Measurements from ENCODE around the gene NOXA1.
"Not testable (repeated sequence)": the region's sequence is repeated elsewhere in the genome, so short reads cannot be mapped to it uniquely, and the experiment has no call there.

Gene NOXA1, protein sequence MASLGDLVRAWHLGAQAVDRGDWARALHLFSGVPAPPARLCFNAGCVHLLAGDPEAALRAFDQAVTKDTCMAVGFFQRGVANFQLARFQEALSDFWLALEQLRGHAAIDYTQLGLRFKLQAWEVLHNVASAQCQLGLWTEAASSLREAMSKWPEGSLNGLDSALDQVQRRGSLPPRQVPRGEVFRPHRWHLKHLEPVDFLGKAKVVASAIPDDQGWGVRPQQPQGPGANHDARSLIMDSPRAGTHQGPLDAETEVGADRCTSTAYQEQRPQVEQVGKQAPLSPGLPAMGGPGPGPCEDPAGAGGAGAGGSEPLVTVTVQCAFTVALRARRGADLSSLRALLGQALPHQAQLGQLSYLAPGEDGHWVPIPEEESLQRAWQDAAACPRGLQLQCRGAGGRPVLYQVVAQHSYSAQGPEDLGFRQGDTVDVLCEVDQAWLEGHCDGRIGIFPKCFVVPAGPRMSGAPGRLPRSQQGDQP

DNA sequence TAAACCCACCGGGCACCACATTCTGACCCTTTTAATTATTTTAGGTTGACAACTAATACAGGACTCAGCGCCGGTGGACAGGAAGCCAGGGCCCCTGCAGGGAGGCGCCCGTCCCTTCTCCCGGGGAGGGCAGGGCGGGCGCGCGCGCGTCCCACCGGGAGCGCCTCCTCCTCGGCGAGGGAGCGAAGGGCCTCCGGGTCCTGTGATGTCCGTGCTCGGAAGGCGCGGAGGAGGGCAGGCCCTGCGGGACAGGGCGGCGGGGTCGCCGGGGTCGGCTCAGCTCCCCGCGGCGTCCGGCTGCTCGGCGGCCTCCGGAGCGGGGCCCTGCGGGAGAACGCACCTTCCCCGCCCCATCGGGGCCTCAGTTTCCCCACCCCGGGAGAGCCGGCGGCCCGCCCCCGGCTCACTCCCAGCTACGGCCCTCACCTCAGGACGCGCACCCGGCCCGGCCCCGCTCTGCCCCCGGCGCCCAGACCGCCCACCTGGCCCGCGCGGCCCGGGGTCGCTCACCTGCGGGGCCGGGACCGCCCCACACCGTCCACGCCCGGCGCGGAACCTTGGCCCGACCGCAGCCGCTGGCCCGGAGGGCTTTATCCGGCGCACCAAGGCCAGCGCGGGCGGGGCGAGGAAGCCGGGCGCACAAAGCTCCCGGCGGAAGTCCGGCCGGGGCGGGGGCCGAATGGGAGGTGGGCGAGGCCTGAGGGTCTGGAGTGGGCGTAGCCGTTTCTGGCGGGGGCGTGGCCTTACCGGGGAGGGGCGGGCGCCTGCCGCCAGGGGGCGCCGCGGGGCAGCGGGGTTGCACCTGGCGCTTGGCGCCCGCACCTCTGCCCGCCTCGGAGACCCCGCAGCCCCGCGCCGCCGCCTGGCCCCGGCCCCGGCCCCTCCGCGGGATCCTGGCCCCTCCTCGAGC lies at the start of gene NOXA1, which contains the start of gene EXD3:
NOXA1 (plus strand) TSS at position 790 of the 910 bp plus-strand sequence. CDS start 137 bp downstream, outside the sequence.
EXD3 (minus strand) TSS at position 559 of the 910 bp plus-strand sequence. CDS start 27,805 bp downstream, outside the sequence.
- DNase-seq = peak; percentile 85 to 86

DNA sequence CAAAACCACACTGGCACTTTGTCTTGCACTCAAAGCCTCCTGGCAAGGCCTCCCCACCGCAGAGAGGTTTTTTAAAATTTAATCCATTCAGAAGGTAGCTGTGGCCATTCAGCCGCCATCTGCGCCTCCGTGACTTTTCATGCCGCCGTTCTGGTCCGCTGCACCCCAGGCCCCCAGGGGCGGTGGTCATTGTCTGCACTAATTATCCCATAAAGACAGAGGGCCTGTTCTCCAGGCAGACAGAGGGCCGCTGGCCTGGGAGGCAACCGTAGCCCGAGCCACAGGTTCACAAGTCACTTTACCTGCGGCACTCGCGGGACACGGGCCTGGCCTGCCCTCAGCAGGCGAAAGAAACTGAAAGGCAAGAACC lies 49.6 kb upstream of the NOXA1 start:
- no peak for DNase-seq

DNA sequence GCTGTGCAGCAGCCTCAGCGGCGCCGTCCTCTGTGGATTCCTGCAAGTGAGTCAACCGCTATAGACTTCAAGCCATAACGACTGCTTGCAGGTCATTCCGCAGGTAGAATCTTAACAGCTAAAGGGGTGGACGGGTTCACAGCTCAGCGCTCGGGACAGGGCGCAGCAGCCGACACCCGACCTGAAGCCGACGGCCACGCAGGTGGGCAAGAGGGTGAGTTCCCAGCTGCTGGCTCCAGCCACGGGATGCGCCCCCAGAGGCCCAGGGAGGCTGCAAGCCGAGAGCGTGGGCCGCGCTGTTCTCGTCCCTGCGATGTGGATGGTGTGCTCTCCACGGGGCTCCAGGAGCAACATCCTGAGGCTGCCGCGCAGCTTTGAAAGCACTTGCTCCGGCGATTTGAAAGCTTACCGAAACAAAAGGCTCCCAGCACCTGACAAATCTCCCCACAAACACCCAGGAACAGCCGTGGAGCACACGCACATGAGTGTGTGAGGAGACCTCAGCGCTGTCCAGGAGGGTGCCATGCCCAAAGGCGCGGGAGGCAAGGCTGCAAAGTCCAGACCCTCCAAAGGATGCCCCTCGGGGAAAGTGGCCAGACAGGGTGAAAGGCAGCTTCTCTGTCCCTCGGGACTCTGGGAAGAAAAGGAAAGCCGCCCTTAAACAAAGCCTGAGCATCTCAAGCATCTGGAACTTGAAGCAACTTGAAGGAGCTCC lies 48.9 kb upstream of the NOXA1 start:
- no peak for DNase-seq

DNA sequence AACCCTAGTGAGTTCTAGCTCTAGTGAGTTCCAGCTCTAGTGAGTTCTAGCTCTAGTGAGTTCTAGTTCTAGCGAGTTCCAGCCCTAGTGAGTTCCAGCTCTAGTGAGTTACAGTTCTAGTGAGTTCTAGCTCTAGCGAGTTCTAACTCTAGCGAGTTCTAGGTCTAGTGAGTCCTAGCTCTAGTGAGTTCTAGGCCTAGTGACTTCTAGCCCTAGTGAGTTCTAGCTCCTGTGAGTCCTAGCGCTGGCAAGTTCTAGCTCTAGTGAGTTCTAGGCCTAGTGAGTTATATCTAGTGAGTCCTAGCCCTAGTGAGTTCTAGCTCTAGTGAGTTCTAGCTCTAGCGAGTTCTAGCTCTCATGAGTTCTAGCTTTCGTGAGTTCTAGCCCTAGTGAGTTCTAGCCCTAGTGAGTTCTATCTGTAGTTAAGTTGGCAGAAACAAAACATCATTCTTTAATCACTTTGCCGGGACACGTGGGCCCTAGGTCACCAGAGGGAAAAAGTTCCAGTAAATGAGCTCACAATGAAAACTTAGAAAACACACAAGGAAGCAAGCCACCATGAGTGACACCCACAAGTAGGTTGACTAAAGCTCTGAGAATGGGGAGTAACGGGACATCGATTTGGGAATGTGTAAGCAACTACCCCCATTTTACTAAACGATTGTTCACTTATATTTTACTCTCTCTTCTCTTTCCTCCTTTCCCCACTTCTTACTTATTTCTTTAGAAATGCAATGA lies 47.7 kb upstream of the NOXA1 start:
- no peak for DNase-seq

DNA sequence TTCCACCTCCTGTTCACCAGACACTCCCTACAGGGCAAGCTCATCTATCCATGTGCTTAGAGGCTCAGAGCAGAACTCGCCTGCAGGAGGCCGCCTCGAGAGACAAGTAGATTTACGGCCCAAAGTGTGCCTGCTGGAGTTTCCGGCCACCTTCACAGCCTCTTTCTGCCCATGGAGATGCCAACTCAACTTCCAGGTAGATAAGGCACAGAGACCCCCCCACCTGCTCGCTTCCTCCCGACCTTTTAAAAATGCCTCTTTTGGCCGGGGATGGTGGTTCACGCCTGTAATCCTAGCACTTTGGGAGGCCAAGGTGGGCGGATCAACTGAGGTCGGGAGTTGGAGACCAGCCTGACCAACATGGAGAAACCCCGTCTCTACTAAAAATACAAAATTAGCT lies 46.8 kb upstream of the NOXA1 start:
- no peak for DNase-seq

DNA sequence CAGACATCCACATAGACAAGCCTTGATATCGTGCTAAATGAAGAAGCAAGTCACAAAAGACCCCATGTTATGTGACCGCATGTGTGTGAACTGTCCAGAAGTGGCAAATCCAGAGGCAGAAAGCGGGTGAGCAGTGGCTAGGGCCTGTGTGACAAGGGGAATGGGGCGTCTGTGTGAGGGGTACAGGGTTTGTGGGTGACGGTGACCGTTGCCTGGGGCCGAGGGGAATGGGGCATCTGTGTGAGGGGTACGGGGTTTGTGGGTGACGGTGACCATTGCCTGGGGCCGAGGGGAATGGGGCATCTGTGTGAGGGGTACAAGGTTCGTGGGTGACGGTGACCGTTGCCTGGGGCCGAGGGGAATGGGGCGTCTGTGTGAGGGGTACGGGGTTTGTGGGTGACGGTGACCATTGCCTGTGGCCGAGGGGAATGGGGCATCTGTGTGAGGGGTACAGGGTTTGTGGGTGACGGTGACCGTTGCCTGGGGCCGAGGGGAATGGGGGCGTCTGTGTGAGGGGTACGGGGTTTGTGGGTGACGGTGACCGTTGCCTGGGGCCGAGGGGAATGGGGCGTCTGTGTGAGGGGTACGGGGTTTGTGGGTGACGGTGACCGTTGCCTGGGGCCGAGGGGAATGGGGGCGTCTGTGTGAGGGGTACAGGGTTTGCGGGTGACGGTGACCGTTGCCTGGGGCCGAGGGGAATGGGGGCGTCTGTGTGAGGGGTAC lies 44.3 kb upstream of the NOXA1 start:
- DNase-seq = not testable (repeated sequence)

DNA sequence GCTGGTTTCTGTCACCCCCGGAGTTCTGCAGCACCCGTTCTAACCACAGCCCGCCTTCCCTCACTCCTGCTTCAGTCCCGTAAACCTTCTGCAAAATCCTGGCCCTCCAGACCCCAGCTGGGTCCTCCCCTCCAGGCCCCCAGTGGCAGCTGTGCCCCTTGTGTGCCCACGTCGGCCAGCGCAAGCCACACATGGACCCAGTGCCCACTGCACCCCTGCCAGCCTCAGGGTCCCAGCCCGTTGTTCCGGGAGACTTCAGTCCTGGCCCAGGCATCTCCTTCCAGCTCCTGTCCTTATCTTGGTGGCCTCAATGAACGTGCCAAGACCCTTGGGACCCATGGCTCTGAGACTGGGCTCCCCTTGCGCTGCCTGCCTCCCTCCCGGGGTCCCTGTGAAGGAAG lies 43.4 kb upstream of the NOXA1 start:
- DNase-seq = no peak

DNA sequence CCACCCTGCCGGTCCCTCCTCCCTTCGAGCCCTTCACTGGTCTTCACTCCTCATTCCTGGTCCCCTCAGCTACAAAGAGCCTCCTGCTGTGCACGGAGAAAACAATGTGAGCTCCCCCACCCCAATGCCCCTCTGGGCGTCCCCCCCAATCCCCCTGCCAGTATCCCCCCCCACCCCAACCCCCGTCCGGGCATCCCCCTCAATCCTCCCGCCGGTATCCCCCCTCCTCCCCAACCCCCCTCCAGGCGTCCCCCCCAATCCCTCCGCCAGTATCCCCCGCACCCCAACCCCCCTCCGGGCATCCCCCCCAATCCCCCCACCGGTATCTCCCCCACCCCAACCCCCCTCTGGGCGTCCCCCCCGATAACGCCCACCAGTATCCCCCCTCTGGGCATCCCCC lies 43.0 kb upstream of the NOXA1 start:
- DNase-seq = no peak

DNA sequence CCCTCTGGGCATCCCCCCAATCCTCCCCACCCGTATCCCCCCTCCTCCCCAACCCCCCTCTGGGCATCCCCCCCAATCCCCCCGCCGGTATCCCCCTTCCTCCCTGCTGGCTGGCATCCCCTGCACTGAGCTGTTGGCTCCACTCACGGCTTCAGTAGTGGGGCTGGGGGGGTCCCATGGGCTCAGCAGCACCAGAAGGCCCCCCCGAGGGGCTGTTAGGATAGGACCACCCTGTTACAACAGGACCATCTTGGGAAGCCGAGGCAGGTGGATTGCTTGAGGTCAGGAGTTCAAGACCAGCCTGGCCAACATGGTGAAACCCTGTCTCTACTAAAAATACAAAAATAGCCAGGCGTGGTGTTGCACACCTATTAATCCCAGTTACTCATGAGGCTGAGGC lies 42.6 kb upstream of the NOXA1 start:
- DNase-seq = no peak

DNA sequence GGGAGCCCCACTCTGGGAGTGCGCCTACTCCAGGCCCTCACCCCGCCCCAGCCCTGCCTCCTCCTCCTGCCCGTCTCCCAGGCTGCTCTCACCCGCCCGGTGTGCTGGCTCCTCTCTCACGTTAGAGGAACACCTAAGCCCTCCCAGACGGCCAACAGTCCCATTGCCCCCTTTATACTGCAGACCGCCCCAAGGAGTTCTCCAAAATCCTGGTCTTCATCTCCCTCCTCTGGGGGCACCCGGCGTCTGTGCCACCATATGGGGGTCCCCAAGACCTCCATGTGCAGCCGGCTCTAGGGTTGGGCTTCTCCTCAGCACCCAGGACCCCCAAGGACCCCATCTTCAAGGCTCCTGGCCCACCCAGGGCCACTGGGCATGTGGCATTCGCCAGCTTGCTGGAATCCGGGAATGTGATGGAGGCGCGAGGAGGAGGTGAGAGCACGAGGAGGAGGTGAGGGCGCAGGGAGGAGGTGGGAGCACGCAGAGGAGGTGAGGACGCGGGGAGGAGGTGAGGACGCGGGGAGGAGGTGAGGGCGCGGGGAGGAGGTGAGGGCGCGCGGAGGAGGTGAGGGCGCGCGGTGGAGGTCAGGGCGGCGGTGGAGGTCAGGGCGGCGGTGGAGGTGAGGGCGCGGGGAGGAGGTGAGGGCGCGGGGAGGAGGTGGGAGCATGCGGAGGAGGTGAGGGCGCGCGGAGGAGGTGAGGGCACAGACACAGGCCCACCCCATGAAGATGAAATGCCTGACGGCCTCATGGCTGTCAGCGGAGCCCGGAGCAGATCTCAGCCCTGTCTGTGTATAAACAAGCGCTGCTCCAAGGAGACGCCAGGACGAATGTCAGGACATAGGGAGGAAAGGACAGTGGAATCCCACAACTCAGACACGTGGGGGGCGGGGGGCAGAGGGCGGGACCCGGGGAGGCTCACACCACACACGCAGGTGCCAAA lies 41.4 kb upstream of the NOXA1 start:
- DNase-seq = no peak

DNA sequence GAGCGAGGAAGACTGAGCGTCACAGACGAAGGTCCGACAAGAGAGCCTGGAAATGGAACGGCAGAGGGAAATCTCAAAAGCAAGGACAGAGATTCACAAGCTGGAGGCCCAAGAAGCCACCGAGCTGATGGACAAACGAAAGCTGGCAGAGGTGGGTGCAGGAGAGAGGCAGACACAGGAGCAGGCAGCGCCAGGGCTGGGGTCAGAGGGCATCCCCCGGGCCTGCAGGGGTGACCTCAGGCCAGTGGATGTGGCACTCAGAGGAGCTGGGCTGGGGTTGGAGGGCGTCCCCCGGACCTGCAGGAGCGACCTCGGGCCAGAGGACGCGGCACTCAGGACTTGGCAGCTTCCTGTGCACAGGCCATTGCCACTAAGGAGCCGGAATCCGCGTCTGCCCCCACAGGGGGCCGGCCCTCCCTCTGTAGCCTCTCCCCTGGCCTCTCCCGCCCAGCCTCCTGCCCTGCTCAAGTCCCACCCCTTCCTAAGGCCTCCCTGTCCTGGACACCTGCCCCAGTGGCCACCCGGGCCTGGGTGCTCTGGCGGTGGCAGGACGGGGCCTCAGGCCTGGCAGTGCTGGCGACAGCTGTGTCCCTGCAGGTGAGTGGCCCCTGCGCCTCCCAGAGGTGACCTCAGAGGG lies 40.6 kb upstream of the NOXA1 start:
- no peak for DNase-seq

DNA sequence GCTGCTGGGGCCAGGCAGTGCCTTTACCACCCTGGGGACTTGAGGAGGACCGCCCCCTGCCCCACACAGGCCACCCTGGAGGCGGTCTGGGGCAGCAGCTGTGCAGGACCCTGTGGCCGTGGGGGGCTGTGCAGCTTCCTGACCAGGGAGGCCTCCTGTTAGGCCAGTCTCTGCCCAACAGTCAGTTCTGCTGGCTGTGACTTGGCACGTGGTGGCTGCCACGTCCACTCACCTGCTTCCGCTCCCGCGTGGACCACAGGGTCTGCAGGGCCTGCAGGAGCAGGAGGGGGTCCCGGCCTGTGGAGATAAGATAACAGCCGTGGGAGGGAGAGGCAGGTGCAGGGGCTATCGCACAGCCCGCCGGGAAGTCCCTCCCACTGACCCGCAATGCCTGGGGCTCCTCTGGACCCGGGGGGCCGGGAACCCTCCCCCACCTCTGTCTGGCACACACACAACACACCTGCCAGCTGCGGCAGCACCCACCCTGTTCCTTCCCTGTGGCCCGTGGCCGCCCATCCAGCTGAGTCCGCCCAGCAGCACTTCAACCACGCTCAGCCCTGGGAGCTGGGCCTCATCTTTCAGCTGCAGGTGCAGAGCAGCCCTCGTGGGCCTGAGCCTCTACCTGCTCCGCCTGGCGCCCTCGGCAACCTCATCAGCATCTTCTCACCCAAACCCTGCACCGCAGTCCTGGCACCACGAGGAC lies 40.0 kb upstream of the NOXA1 start:
- no peak for DNase-seq

DNA sequence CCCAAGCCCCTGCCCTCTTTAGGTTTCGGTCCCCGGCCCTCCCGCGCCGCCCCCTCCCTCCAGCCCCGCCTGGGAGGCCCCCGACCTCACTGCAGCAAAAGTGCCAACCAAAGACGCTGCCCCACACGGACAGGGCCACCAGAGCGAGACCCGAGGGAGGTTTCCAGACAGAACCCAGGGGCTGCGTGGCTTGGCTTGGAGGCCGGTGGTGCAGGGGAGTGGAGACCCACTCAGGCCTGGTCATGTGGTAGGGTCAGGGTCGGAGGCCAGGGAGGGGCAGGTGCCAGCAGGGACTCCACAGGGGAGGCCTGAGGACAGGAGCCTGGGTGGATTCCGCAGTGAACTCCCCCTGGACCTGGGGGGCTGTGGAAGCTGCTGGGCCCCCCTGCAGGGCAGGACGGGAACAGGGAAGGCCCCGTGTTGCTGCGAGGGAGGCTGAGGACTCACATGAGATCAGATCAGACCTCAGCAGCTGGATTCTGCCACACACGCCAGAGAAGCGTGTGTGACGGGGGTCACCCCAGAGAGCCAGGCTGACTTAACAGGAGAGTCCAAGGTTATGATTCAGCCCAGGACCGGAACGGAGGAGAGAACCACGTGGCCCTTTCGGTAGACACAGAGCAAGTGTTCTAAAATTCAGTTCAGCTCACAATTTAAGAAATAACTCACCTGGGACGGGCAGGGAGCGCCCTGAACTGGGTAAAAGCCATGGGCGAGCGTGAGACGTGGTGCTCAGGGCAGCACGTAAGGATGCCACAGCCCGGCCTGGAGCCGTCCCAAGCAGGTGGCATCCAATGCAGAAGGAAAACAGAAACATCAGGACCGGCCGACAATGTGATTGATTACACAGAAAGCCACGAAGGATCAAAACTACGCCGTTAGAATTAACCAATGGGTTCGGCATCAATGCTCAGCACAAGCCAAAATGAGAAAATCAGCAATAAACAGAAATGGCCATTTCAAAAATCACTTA lies 39.1 kb upstream of the NOXA1 start:
- DNase-seq = no peak

DNA sequence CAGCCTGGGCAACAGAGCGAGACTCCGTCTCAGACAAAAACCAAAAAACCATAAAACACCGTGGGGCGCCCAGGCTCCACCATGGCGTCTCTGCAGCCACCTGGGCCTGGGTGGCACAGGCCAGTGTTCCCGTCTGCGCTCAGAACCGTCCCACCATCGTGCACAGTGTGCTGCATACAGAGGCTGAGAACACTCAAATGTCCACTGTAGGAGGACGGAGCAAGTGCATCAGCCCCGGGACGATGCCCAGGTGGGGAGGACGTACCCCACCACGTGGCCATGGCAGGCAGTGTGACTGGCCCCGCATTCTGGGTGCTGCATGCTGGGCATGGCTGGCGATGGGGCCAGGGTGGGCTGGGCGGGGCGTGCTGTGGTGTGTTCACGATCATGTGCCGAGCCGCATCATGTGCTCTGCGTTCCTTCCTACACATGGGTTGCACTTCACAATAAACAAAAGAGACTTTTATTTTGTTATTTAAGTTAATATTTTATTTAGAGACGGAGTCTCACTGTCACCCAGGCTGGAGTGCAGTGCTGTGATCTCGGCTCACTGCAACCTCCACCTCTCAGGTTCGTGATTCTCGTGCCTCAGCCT lies 38.0 kb upstream of the NOXA1 start:
- DNase-seq = no peak

DNA sequence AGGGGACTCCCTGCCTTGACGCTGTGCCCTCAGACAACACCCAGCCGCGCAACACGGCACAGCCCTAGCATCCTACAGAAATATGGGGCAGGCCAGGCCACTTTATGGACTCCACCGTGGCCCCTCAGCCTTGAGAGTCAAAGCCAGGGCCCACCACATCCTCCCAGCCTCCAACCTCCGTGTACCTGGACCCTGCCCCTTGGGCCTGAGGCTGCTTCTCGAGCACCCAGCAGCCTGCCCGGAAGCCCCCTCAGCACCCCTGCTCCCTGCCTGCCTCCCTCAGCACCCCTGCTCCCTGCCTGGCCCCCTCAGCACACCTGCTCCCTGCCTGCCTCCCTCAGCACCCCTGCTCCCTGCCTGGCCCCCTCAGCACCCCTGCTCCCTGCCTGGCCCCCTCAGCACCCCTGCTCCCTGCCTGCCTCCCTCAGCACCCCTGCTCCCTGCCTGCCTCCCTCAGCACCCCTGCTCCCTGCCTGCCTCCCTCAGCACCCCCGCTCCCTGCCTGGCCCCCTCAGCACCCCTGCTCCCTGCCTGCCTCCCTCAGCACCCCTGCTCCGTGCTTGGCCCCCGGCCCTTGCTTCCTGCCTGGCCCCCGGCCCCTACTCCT lies 36.6 kb upstream of the NOXA1 start:
- DNase-seq = not testable (repeated sequence)

DNA sequence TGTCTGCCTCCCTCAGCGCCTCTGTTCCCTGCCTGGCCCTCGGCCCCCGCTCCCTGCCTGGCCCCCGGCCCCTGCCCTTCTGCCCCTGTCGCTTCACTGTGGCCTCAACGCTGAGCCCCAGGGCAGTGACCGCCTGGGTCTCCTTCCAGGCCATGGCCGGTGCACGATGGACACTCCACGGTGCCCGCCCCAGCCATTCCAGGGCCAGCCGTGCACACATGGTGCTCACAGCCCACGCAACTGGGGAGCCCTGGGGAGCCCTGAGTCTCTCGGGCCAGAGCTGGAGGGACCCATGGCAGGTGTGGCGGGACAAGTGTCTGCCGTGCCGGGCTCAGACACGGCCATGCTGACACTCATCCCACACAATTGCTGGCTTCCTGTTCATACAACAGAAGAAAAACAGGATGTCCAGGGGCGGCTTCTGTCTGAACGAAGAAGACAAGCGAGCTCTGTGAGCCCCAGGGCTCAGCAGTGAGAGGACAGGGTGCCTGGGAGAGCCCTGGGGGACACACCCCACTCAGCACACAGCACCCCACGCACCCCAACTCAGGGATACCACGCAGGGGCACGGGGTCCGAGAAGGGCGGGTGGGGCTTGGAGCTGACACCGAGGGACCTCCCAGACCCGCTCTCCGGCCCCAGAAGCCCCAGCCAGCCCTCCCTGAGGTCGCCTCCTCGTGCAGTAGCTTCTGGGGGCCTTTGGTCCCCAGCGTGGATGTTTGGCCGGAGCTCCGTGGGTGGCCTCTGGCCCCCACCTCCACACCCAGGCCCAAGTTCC lies 35.9 kb upstream of the NOXA1 start:
- peak in 1 of 2 experiments; percentile 7 for DNase-seq

All from activated CD4-positive, alpha-beta T cell treated with anti-CD3 and anti-CD28 coated beads, Interleukin-2, amount 50 U/mL, for 4 hours (primary cell).